ENCODE measurements around the gene HIPK1.

HIPK1 gene

DNA sequence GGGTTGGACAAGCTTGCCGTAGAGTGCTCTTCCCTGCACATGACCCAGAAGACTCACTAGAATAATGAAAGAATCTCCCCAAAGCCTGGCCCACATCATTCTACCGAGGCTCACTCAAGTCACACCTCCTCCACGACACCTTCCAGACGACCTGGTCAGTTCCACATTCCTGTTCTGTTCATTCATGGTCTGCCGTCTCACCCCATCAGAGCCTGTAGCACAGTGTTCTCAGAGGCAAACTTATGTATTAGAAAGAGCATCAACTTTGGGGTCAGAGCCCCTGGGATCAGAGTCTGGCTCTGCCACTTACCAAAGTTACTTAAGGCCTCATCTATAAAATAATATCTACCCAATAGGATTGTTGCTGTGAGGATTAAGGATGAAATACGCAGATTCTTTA is 57.7 kb downstream of the HIPK1 start:
- Histone ChIP-seq H3K27me3 (ENCODE audit: insufficient read depth, poor library complexity, severe bottlenecking) (no peaks in the 10 kb centered on the region), H3K4me3 (replicated peaks; ENCODE audit: insufficient read depth, low read length) (no peak overlapping the region), H3K27ac (replicated peaks) (no peak overlapping the region)
- TF ChIP-seq REST (IDR thresholded peaks at IDR 0.05; ENCODE audit: insufficient replicate concordance, low read depth) (no peak), CTCF (IDR thresholded peaks at IDR 0.05; ENCODE audit: insufficient read depth, low read length) (no peak), POLR2AphosphoS5 (IDR thresholded peaks at IDR 0.05; ENCODE audit: low read depth) (no peak), GABPA (IDR thresholded peaks at IDR 0.05; ENCODE audit: low read depth) (no peak), SPI1 (IDR thresholded peaks at IDR 0.05; ENCODE audit: borderline replicate concordance, low read depth) (no peak)
- DNase-seq (ENCODE audit: low read depth in 1 of 2, low spot score in 1 of 2) = no peak

DNA sequence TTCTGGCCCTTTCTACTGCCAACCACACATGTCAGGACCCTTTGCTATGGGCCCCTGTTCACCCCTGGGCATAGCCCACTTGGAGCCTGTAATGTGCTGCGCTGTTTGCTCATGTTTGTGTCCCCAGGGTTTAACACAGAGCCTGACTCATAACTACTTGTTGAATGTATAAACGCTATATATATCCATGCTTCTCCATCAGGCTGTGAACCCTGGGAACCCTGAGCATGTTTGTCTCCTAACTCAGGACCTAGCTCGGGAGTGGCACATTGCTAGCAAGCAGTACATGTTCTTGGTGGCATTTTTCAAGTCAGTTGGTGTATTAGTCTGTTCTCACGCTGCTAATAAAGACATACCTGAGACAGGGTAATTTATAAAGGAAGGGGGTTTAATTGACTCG is 58.1 kb downstream of the HIPK1 start:
- Histone ChIP-seq H3K4me3 (replicated peaks; ENCODE audit: insufficient read depth, low read length) (no peak overlapping the region), H3K27me3 (ENCODE audit: insufficient read depth, poor library complexity, severe bottlenecking) (no peaks in the 10 kb centered on the region), H3K27ac (replicated peaks) (no peak overlapping the region)
- DNase-seq (ENCODE audit: low read depth in 1 of 2, low spot score in 1 of 2) = no peak
- no peak for TF ChIP-seq REST (IDR thresholded peaks at IDR 0.05; ENCODE audit: insufficient replicate concordance, low read depth)
- no peak for TF ChIP-seq SPI1 (IDR thresholded peaks at IDR 0.05; ENCODE audit: borderline replicate concordance, low read depth)
- no peak for TF ChIP-seq GABPA (IDR thresholded peaks at IDR 0.05; ENCODE audit: low read depth)
- TF ChIP-seq POLR2AphosphoS5 (IDR thresholded peaks at IDR 0.05; ENCODE audit: low read depth) = no peak
- TF ChIP-seq CTCF (IDR thresholded peaks at IDR 0.05; ENCODE audit: insufficient read depth, low read length) = no peak

- H3K4me3 ChIP-seq (replicated peaks; ENCODE audit: insufficient read depth, low read length) = no peak overlapping the region
- TF ChIP-seq POLR2AphosphoS5 (IDR thresholded peaks at IDR 0.05; ENCODE audit: low read depth) (no peak), REST (IDR thresholded peaks at IDR 0.05; ENCODE audit: insufficient replicate concordance, low read depth) (no peak), GABPA (IDR thresholded peaks at IDR 0.05; ENCODE audit: low read depth) (no peak), SPI1 (IDR thresholded peaks at IDR 0.05; ENCODE audit: borderline replicate concordance, low read depth) (no peak), CTCF (IDR thresholded peaks at IDR 0.05; ENCODE audit: insufficient read depth, low read length) (no peak)
- no peaks in the 10 kb centered on the region for H3K27me3 ChIP-seq (ENCODE audit: insufficient read depth, poor library complexity, severe bottlenecking)
- DNase-seq (ENCODE audit: low read depth in 1 of 2, low spot score in 1 of 2) = no peak
- H3K27ac ChIP-seq (replicated peaks) = no peak overlapping the region
Measured at GRCh38 chr1:113990530-113990929, 61.4 kb downstream of the HIPK1 start.

Data from HL-60 (cell line).